K562 (cell line): ENCODE measurements around the gene IL11. TPM values are rescaled to one million over a fixed set of nuclear protein-coding genes. Genes with fewer than 3 reads are reported as not detected.

Experiments used
- ARID1B ChIP-seq: fragments of 450-650 bp; IDR thresholded peaks from 2 replicates; pipeline ENCODE4 v1.6.1; 2016; ENCODE audit warnings: antibody characterized with exemption, mild to moderate bottlenecking, inconsistent platforms
- ARNT ChIP-seq, 2 experiments: fragments of 450-650 bp; IDR thresholded peaks; 2 replicates each; pipeline ENCODE4 v1.6.1; 2016; ENCODE audit warnings: mild to moderate bottlenecking in 1 of 2
- BACH1 ChIP-seq: fragments of 200-800 bp; sonication (Bioruptor generic); IDR thresholded peaks from 2 replicates; pipeline ENCODE4 v1.6.1; 2016; ENCODE audit warnings: missing genetic modification characterization, missing compliant biosample characterization
- CEBPB ChIP-seq: fragments of 450-650 bp; IDR thresholded peaks from 2 replicates; pipeline ENCODE4 v1.6.1; 2016; ENCODE audit warnings: missing genetic modification characterization, missing compliant biosample characterization
- CEBPG ChIP-seq, 3 experiments: fragments of 200-800 bp in 1 of 3; sonication (Bioruptor generic) in 1 of 3; sonication (generic) in 1 of 3; formaldehyde crosslinking in 1 of 3; IDR thresholded peaks in 2 of 3; conservative IDR thresholded peaks in 1 of 3; 2 replicates each; pipeline versions ENCODE4 v1.6.1 to v1.8.0; 2016 to 2022; ENCODE audit warnings: missing compliant biosample characterization in 2 of 3, missing genetic modification characterization in 2 of 3, mild to moderate bottlenecking in 1 of 3, missing genetic modification reagents in 1 of 3
- ETS2 ChIP-seq: IDR thresholded peaks from 2 replicates; pipeline ENCODE4 v1.6.1; 2016; ENCODE audit warnings: borderline replicate concordance, missing genetic modification characterization, mild to moderate bottlenecking, moderate library complexity, missing compliant biosample characterization; ENCODE audit not compliant: poor library complexity, severe bottlenecking
- JUND ChIP-seq, 2 experiments: IDR thresholded peaks; 2 replicates in 1 of 2; 3 replicates in 1 of 2; pipeline ENCODE4 v1.6.1; 2011; ENCODE audit warnings: borderline replicate concordance in 2 of 2, low read depth in 2 of 2, low read length in 2 of 2, improper control_type of control experiment in 1 of 2, missing biosample characterization in 1 of 2, missing genetic modification characterization in 1 of 2, missing genetic modification reagents in 1 of 2
- L3MBTL2 ChIP-seq: fragments of 450-650 bp; IDR thresholded peaks from 2 replicates; pipeline ENCODE4 v1.6.1; 2016; ENCODE audit warnings: mild to moderate bottlenecking, moderate library complexity
- NFRKB ChIP-seq: fragments of 450-650 bp; IDR thresholded peaks from 2 replicates; pipeline ENCODE4 v1.6.1; 2016; ENCODE audit warnings: low read depth
- NR4A1 ChIP-seq, 2 experiments: fragments of 250-450 bp in 1 of 2; fragments of 450-650 bp in 1 of 2; sonication (Bioruptor Pico) in 1 of 2; IDR thresholded peaks; 2 replicates each; pipeline versions ENCODE4 v1.4.0 to v1.6.1; 2016 to 2020; ENCODE audit warnings: mild to moderate bottlenecking in 2 of 2, missing compliant biosample characterization in 1 of 2, missing genetic modification characterization in 1 of 2, moderate library complexity in 1 of 2
- TARDBP ChIP-seq: fragments of 450-650 bp; IDR thresholded peaks from 2 replicates; pipeline ENCODE4 v1.6.1; 2016
- ZFP30 ChIP-seq: fragments of 250-450 bp; sonication (Bioruptor Pico); IDR thresholded peaks from 2 replicates; pipeline ENCODE4 v1.8.0; 2022; ENCODE audit warnings: moderate library complexity, mild to moderate bottlenecking, inconsistent platforms, borderline replicate concordance
- ZNF384 ChIP-seq: IDR thresholded peaks from 2 replicates; pipeline ENCODE4 v1.6.1; 2012; ENCODE audit warnings: low read depth, low read length, improper control_type of control experiment
- polyA plus RNA-seq, 8 experiments: library from polyadenylated mRNA; depleted of rRNA in 4 of 8; stranded (reverse) in 5 of 8; unstranded in 3 of 8; fragments of >200 nt; fragmentation: Nextera tagmentation in 2 of 8; fragmentation: Illumina TruSeq in 1 of 8; extraction: Ambion mirVana in 2 of 8; extraction: Trizol in 1 of 8; gene quantifications; 2 replicates each; pipeline versions ENCODE4 v1.2.1 to v1.2.3, GENCODE V29; 2011 to 2014; ENCODE audit warnings: inconsistent platforms in 1 of 8, missing spikeins in 1 of 8
- total RNA-seq, 7 experiments: library from RNA; depleted of rRNA in 6 of 7; stranded (reverse); fragments of >200 nt in 6 of 7; fragmentation: Illumina TruSeq in 2 of 7; extraction: Trizol in 2 of 7; gene quantifications; 2 replicates each; pipeline versions ENCODE4 v1.2.1 to v1.2.3, GENCODE V29; 2011 to 2021; ENCODE audit warnings: low replicate concordance in 1 of 7
- TF ChIP-seq, protein P1 (sequence below): IDR thresholded peaks from 2 replicates; pipeline ENCODE4 v1.6.1; 2011; ENCODE audit warnings: borderline replicate concordance, low read depth, mild to moderate bottlenecking, moderate library complexity, low read length; ENCODE audit not compliant: insufficient read depth, poor library complexity, severe bottlenecking
- TF ChIP-seq, protein P2 (sequence below), 3 experiments: fragments of 200-800 bp in 1 of 3; sonication (Bioruptor generic) in 1 of 3; sonication (generic) in 1 of 3; formaldehyde crosslinking in 1 of 3; IDR thresholded peaks; 2 replicates each; pipeline versions ENCODE4 v1.6.1 to v1.8.0; 2016 to 2022; ENCODE audit warnings: mild to moderate bottlenecking in 2 of 3, missing compliant biosample characterization in 2 of 3, missing genetic modification characterization in 2 of 3, missing genetic modification reagents in 1 of 3
- TF ChIP-seq, protein P3 (sequence below): fragments of 250-450 bp; sonication (Bioruptor Pico); IDR thresholded peaks from 2 replicates; pipeline ENCODE4 v1.5.0; 2021
- TF ChIP-seq, protein P4 (sequence below): fragments of 450-650 bp; IDR thresholded peaks from 2 replicates; pipeline ENCODE4 v1.6.1; 2017; ENCODE audit warnings: antibody characterized with exemption, mild to moderate bottlenecking

Gene IL11
- total and polyA plus RNA-seq, 9 of the 15 experiments (the other 6 are each of a cell fraction or from before 2014, with no cell fraction given), result 0.04 to 0.42 (median 0.06) TPM; not detected in 6

DNA sequence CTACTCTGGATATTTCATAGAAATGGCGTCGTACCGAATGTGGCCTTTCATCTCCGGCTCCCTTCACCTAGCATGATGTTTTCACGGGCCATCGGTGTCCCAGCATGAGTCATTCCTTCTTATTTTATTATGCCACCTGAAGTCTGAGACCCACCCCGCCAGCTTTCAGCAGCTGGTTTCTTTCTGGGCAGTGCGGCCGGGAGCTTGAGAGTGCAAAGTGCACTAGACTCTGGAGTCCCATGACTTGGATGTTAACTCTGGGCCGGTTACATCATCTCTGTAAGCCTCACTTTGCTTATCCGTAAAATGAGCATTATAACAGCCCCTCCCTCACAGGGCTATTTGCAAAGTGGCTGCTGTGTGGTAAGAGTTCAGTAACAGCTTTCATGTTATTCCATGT lies 36.4 kb downstream of the IL11 start (continued):
- TF ChIP-seq ZNF384 (no peak), ARID1B (no peak), ZFP30 (CRISPR knock-in tag) (no peak), JUND (IDR thresholded peaks at IDR 0.05; ENCODE audit: borderline replicate concordance, low read depth, low read length) (peak; percentile 53), JUND (tag; IDR thresholded peaks at IDR 0.05; ENCODE audit: borderline replicate concordance, low read depth, low read length) (no peak), CEBPG (CRISPR knock-in tag; IDR thresholded peaks at IDR 0.05) (peak; percentile 27; the same call in 1 of the 2 replicates), CEBPG (tag; conservative IDR thresholded peaks at IDR 0.05 in 1 of 2, IDR thresholded peaks at IDR 0.05 in 1 of 2) (peak in 1 of 2 experiments; percentile 56; a peak in 2 of 4 replicates), NFRKB (no peak), ETS2 (tag) (no peak), BACH1 (tag) (no peak), ARNT (IDR thresholded peaks at IDR 0.05) (no peak), CEBPB (tag) (0 out of 2 replicates have a peak, but pooled peaks have one; percentile 28), NR4A1 (CRISPR knock-in tag; IDR thresholded peaks at IDR 0.05) (no peak), NR4A1 (tag; IDR thresholded peaks at IDR 0.05) (no peak), TARDBP (no peak), L3MBTL2 (0 out of 2 replicates have a peak, but pooled peaks have one; percentile 21)
- TF ChIP-seq, protein P1, sequence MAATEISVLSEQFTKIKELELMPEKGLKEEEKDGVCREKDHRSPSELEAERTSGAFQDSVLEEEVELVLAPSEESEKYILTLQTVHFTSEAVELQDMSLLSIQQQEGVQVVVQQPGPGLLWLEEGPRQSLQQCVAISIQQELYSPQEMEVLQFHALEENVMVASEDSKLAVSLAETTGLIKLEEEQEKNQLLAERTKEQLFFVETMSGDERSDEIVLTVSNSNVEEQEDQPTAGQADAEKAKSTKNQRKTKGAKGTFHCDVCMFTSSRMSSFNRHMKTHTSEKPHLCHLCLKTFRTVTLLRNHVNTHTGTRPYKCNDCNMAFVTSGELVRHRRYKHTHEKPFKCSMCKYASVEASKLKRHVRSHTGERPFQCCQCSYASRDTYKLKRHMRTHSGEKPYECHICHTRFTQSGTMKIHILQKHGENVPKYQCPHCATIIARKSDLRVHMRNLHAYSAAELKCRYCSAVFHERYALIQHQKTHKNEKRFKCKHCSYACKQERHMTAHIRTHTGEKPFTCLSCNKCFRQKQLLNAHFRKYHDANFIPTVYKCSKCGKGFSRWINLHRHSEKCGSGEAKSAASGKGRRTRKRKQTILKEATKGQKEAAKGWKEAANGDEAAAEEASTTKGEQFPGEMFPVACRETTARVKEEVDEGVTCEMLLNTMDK, result no peak
- TF ChIP-seq, protein P2, sequence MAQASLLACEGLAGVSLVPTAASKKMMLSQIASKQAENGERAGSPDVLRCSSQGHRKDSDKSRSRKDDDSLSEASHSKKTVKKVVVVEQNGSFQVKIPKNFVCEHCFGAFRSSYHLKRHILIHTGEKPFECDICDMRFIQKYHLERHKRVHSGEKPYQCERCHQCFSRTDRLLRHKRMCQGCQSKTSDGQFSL (CRISPR knock-in tag; IDR thresholded peaks at IDR 0.05), result no peak
- TF ChIP-seq, protein P2 (tag; IDR thresholded peaks at IDR 0.05), result no peak
- TF ChIP-seq, protein P3, sequence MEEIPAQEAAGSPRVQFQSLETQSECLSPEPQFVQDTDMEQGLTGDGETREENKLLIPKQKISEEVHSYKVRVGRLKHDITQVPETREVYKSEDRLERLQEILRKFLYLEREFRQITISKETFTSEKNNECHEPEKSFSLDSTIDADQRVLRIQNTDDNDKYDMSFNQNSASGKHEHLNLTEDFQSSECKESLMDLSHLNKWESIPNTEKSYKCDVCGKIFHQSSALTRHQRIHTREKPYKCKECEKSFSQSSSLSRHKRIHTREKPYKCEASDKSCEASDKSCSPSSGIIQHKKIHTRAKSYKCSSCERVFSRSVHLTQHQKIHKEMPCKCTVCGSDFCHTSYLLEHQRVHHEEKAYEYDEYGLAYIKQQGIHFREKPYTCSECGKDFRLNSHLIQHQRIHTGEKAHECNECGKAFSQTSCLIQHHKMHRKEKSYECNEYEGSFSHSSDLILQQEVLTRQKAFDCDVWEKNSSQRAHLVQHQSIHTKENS (CRISPR knock-in tag), result no peak
- TF ChIP-seq, protein P4, sequence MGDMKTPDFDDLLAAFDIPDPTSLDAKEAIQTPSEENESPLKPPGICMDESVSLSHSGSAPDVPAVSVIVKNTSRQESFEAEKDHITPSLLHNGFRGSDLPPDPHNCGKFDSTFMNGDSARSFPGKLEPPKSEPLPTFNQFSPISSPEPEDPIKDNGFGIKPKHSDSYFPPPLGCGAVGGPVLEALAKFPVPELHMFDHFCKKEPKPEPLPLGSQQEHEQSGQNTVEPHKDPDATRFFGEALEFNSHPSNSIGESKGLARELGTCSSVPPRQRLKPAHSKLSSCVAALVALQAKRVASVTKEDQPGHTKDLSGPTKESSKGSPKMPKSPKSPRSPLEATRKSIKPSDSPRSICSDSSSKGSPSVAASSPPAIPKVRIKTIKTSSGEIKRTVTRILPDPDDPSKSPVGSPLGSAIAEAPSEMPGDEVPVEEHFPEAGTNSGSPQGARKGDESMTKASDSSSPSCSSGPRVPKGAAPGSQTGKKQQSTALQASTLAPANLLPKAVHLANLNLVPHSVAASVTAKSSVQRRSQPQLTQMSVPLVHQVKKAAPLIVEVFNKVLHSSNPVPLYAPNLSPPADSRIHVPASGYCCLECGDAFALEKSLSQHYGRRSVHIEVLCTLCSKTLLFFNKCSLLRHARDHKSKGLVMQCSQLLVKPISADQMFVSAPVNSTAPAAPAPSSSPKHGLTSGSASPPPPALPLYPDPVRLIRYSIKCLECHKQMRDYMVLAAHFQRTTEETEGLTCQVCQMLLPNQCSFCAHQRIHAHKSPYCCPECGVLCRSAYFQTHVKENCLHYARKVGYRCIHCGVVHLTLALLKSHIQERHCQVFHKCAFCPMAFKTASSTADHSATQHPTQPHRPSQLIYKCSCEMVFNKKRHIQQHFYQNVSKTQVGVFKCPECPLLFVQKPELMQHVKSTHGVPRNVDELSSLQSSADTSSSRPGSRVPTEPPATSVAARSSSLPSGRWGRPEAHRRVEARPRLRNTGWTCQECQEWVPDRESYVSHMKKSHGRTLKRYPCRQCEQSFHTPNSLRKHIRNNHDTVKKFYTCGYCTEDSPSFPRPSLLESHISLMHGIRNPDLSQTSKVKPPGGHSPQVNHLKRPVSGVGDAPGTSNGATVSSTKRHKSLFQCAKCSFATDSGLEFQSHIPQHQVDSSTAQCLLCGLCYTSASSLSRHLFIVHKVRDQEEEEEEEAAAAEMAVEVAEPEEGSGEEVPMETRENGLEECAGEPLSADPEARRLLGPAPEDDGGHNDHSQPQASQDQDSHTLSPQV, result no peak
